HepG2 (cell line): ENCODE results near the gene C7orf57. TPM values are rescaled to one million over a fixed set of nuclear protein-coding genes. Genes with fewer than 3 reads are reported as not detected.

ENCODE experiments used
- ATAC-seq: fragments of 200-7000 bp; cut with Tn5 transposase; 3 replicates; pipeline ENCODE4 v1.9.1; 2020; ENCODE audit warnings: mild to moderate bottlenecking, moderate library complexity
- BruUV-seq: library from RNA; stranded (reverse); fragments of 400-500 nt; replicated peaks from 2 replicates; lab custom pipeline; 2021; lab: Mats Ljungman, UMichigan
- CTCF ChIA-PET: fragments of 300-600 bp; formaldehyde crosslinking; extraction: SDS; loops from one replicate; lab custom pipeline; 2021; ENCODE audit warnings: low total read pairs, inconsistent platforms, low intra/inter-chr PET ratio; lab: Yijun Ruan, JAX
- POLR2A ChIA-PET: fragments of 350-600 bp; sonication (Branson Sonifier 250); formaldehyde crosslinking; loops from one replicate; lab custom pipeline; 2020; ENCODE audit warnings: antibody characterized with exemption, inconsistent platforms; lab: Yijun Ruan, JAX
- DNase-seq: peaks from one replicate; pipeline ENCODE4 v3.0.0-alpha.2; 2015; ENCODE audit warnings: low spot score
- FAIRE-seq: peaks from 3 replicates; lab custom pipeline; 2011; peaks lifted over from hg19 to GRCh38; lab: Jason Lieb, UNC
- H2AFZ ChIP-seq: one replicate; pipeline ENCODE4 v1.6.1; 2011; ENCODE audit warnings: low read length, inconsistent platforms
- H3K27ac ChIP-seq: fragments of 300-600 bp; 3 replicates; pipeline ENCODE4 v1.8.0; 2011; ENCODE audit warnings: mixed run types, mild to moderate bottlenecking, mixed read lengths, low read length, inconsistent platforms; ENCODE audit not compliant: insufficient read depth; ENCODE audit errors: extremely low read length
- H3K27me3 ChIP-seq, 2 experiments: fragments of 200-600 bp in 1 of 2; 2 replicates in 1 of 2; 3 replicates in 1 of 2; pipeline versions ENCODE4 v1.6.0 to v1.8.0; 2011; ENCODE audit warnings: low read length in 2 of 2, mild to moderate bottlenecking in 2 of 2, moderate library complexity in 2 of 2, inconsistent platforms in 1 of 2; ENCODE audit not compliant: insufficient read depth in 2 of 2, control insufficient read depth in 1 of 2
- H3K36me3 ChIP-seq, 2 experiments: fragments of 200-600 bp in 1 of 2; replicated peaks in 1 of 2; 2 replicates in 1 of 2; 3 replicates in 1 of 2; pipeline versions ENCODE4 v1.5.1 to v1.8.0; 2011; ENCODE audit warnings: low read length in 2 of 2, inconsistent platforms in 1 of 2; ENCODE audit not compliant: insufficient read depth in 2 of 2, control insufficient read depth in 1 of 2
- H3K4me1 ChIP-seq: 2 replicates; pipeline ENCODE4 v1.5.1; 2012; ENCODE audit warnings: low read length, inconsistent platforms; ENCODE audit not compliant: insufficient read depth
- H3K4me2 ChIP-seq: 2 replicates; pipeline ENCODE4 v1.6.0; 2011; ENCODE audit warnings: low read depth, low read length, inconsistent platforms
- H3K4me3 ChIP-seq, 3 experiments: fragments of 200-600 bp in 1 of 3; sonication (generic), shearing (Covaris generic) in 1 of 3; replicated peaks in 1 of 3; 2 replicates each; pipeline ENCODE4 v1.5.1; 2011 to 2016; ENCODE audit warnings: low read length in 3 of 3, inconsistent platforms in 2 of 3, low read depth in 2 of 3, mild to moderate bottlenecking in 2 of 3, control low read depth in 1 of 3, mixed read lengths in 1 of 3; ENCODE audit not compliant: insufficient read depth in 1 of 3
- H3K79me2 ChIP-seq: one replicate; pipeline ENCODE4 v1.6.1; 2011; ENCODE audit warnings: low read length, inconsistent platforms; ENCODE audit not compliant: insufficient read depth
- H3K9ac ChIP-seq: 2 replicates; pipeline ENCODE4 v1.6.0; 2011; ENCODE audit warnings: mild to moderate bottlenecking, low read depth, low read length, inconsistent platforms; ENCODE audit not compliant: insufficient read depth
- H3K9me3 ChIP-seq: 2 replicates; pipeline ENCODE4 v1.5.1; 2012; ENCODE audit warnings: mild to moderate bottlenecking, low read length
- H4K20me1 ChIP-seq: 2 replicates; pipeline ENCODE4 v1.6.0; 2011; ENCODE audit warnings: inconsistent platforms, mild to moderate bottlenecking, low read length, moderate library complexity; ENCODE audit not compliant: insufficient read depth
- DR1 ChIP-seq: sonication (generic); formaldehyde crosslinking; IDR thresholded peaks from 2 replicates; pipeline ENCODE4 v1.8.0; 2021; ENCODE audit warnings: mild to moderate bottlenecking, missing genetic modification reagents, inconsistent platforms
- HNRNPLL ChIP-seq: fragments of 200-400 bp; formaldehyde crosslinking; IDR thresholded peaks from 2 replicates; pipeline ENCODE4 v1.6.1; 2017; ENCODE audit warnings: mild to moderate bottlenecking, low read depth, low read length; ENCODE audit not compliant: poor library complexity, severe bottlenecking
- HOXA9 ChIP-seq: sonication (generic); formaldehyde crosslinking; IDR thresholded peaks from 2 replicates; pipeline ENCODE4 v1.8.1; 2022; ENCODE audit warnings: missing genetic modification reagents, mild to moderate bottlenecking, moderate library complexity, borderline replicate concordance
- KDM5A ChIP-seq: fragments of 200-600 bp; sonication (generic); IDR thresholded peaks from 2 replicates; pipeline ENCODE4 v1.7.0; 2018; ENCODE audit warnings: antibody characterized with exemption, mild to moderate bottlenecking, low read length, borderline replicate concordance
- POLR2AphosphoS2 ChIP-seq: IDR thresholded peaks from 2 replicates; pipeline ENCODE4 v1.6.1; 2011; ENCODE audit warnings: low read depth, low read length, improper control_type of control experiment
- RNF219 ChIP-seq: sonication (generic); formaldehyde crosslinking; IDR thresholded peaks from 2 replicates; pipeline ENCODE4 v1.5.0; 2020; ENCODE audit warnings: mild to moderate bottlenecking, missing genetic modification reagents
- THRA ChIP-seq: sonication (generic); formaldehyde crosslinking; IDR thresholded peaks from 2 replicates; pipeline ENCODE4 v1.4.0; 2020; ENCODE audit warnings: missing genetic modification reagents, borderline replicate concordance
- TOE1 ChIP-seq: sonication (generic); formaldehyde crosslinking; IDR thresholded peaks from 2 replicates; pipeline ENCODE4 v1.4.0; 2020; ENCODE audit warnings: mild to moderate bottlenecking, missing genetic modification reagents
- XRCC5 ChIP-seq: fragments of 200-400 bp; formaldehyde crosslinking; optimal IDR thresholded peaks from 2 replicates; pipeline ENCODE3; 2017; ENCODE audit warnings: mild to moderate bottlenecking, low read length
- ZFX ChIP-seq: sonication (generic); formaldehyde crosslinking; IDR thresholded peaks from 2 replicates; pipeline ENCODE4 v1.4.0; 2020; ENCODE audit warnings: mild to moderate bottlenecking, low read depth, missing genetic modification reagents, moderate library complexity
- ZNF432 ChIP-seq: sonication (generic); formaldehyde crosslinking; IDR thresholded peaks from 2 replicates; pipeline ENCODE4 v1.5.0; 2020; ENCODE audit warnings: missing genetic modification reagents, mild to moderate bottlenecking, borderline replicate concordance
- ZNF468 ChIP-seq: sonication (generic); formaldehyde crosslinking; IDR thresholded peaks from 2 replicates; pipeline ENCODE4 v1.8.0; 2022; ENCODE audit warnings: mild to moderate bottlenecking, moderate library complexity, missing genetic modification reagents
- ZNF556 ChIP-seq: sonication (generic); formaldehyde crosslinking; IDR thresholded peaks from 2 replicates; pipeline ENCODE4 v1.4.0; 2020; ENCODE audit warnings: mild to moderate bottlenecking, missing genetic modification reagents, borderline replicate concordance
- ZNF564 ChIP-seq: sonication (generic); formaldehyde crosslinking; IDR thresholded peaks from 2 replicates; pipeline ENCODE4 v1.8.1; 2023; ENCODE audit warnings: mild to moderate bottlenecking, missing genetic modification reagents
- ZNF670 ChIP-seq: sonication (generic); formaldehyde crosslinking; IDR thresholded peaks from 2 replicates; pipeline ENCODE4 v1.8.0; 2022; ENCODE audit warnings: mild to moderate bottlenecking, missing genetic modification reagents, borderline replicate concordance
- ZNF788 ChIP-seq: sonication (generic); formaldehyde crosslinking; IDR thresholded peaks from 2 replicates; pipeline ENCODE4 v1.5.0; 2020; ENCODE audit warnings: mild to moderate bottlenecking, missing genetic modification reagents, borderline replicate concordance
- ZNF792 ChIP-seq: IDR thresholded peaks from 2 replicates; pipeline ENCODE4 v1.6.1; 2016
- ZNF800 ChIP-seq: sonication (generic); formaldehyde crosslinking; IDR thresholded peaks from 2 replicates; pipeline ENCODE4 v1.4.0; 2020; ENCODE audit warnings: missing genetic modification reagents
- WGBS: methylation state at CpG from one replicate; pipeline ENCODE4 v1.1.6; 2017; ENCODE audit warnings: low lambda C conversion rate; 5-methylcytosine and 5-hydroxymethylcytosine counted together
- in situ Hi-C: cut with HindIII; loops from 2 replicates; pipeline ENCODE4 v1.10.0; 2017; ENCODE audit warnings: low pct_unique_long_range_greater_than_20kb; ENCODE audit not compliant: extremely low pct_ligation_motif_present
- intact Hi-C: fragments of 100-400 bp; cut with micrococcal nuclease; formaldehyde crosslinking; loops from one replicate; pipeline ENCODE4 v1.10.0; 2022; ENCODE audit not compliant: unreplicated experiment
- polyA plus RNA-seq, 8 experiments: library from polyadenylated mRNA; depleted of rRNA in 3 of 8; stranded (reverse) in 7 of 8; unstranded in 1 of 8; fragments of >200 nt; fragmentation: Illumina TruSeq in 4 of 8; extraction: Trizol in 4 of 8; gene quantifications; 2 replicates each; pipeline versions ENCODE4 v1.2.1 to v1.2.3, GENCODE V29; 2011 to 2016; ENCODE audit warnings: low read depth in 4 of 8, missing spikeins in 1 of 8, mixed read lengths in 1 of 8; ENCODE audit not compliant: insufficient read depth in 1 of 8
- total RNA-seq, 5 experiments: library from RNA; depleted of rRNA; stranded (reverse); fragments of >200 nt; fragmentation: Illumina TruSeq; extraction: Trizol; gene quantifications; 2 replicates each; pipeline ENCODE4 v1.2.3, GENCODE V29; 2016; ENCODE audit warnings: low read depth in 1 of 5

Gene C7orf57
- total and polyA plus RNA-seq, 2 of the 13 experiments (the other 11 are each of a cell fraction or from before 2014, with no cell fraction given) = not detected

- TF ChIP-seq TOE1 (CRISPR knock-in tag) = no peak
- TF ChIP-seq ZNF788 = no peak
- TF ChIP-seq XRCC5 = no peak
- TF ChIP-seq ZNF468 (CRISPR knock-in tag) = no peak
These were observed 1.4 kb upstream of the C7orf57 start (continued) for GRCh38 chr7:48033922-48034321.

GRCh38 chr7:48035967-48036478, 680 bp downstream of the C7orf57 start:
- Histone ChIP-seq H3K9ac (no peak overlapping the region), H3K27ac (no peak overlapping the region), H4K20me1 (no peaks in the 10 kb centered on the region), H3K27me3 (peaks cover 1 to 29% of the 10 kb centered on the region in 2 experiments; a peak in 4 of 5 replicates), H3K36me3 (no peaks in the 10 kb centered on the region), H3K4me3 (peak overlapping the region in 2 of 3 experiments; percentile 37 to 63; a peak in 2 of 6 replicates), H3K79me2 (no peaks in the 10 kb centered on the region), H3K4me2 (peak overlapping the region; percentile 79), H2AFZ (no peak overlapping the region), H3K9me3 (no peaks in the 10 kb centered on the region), H3K4me1 (peaks cover 10% of the 10 kb centered on the region)
- ATAC-seq = peak; percentile 19
- 21% methylated on average over 13 of the region's 42 CpGs for WGBS
- no peak for FAIRE-seq
- no TSS peak for BruUV-seq
- ChIA-PET POLR2A (no interaction called here), CTCF (no interaction called here)
- in situ Hi-C loops (no loop called here), intact Hi-C loops (loop anchor here (5.0 kb wide), 1 partner anchor 51 kb away; the partner anchor contains the start of gene UPP1)
- no peak for DNase-seq
- TF ChIP-seq DR1 (CRISPR knock-in tag) = no peak
- no peak for TF ChIP-seq RNF219 (CRISPR knock-in tag)
- no peak for TF ChIP-seq THRA (CRISPR knock-in tag)
- no peak for TF ChIP-seq ZFX
- no peak for TF ChIP-seq POLR2AphosphoS2
- TF ChIP-seq KDM5A = no peak
- no peak for TF ChIP-seq ZNF670
- no peak for TF ChIP-seq ZNF432 (CRISPR knock-in tag)
- TF ChIP-seq HNRNPLL = peak; percentile 81
- peak; percentile 11; the same call in 1 of the 2 replicates for TF ChIP-seq ZNF800 (CRISPR knock-in tag)
- no peak for TF ChIP-seq ZNF556 (CRISPR knock-in tag)
- TF ChIP-seq ZNF792 (CRISPR knock-in tag) = no peak
- TF ChIP-seq HOXA9 = no peak
- TF ChIP-seq ZNF564 = no peak
